WTC11 (cell line): ENCODE results near the gene ATG4C. TPM values are rescaled to one million over a fixed set of nuclear protein-coding genes. Genes with fewer than 3 reads are reported as not detected.

Experiments used
- ATAC-seq: fragments of 200-7000 bp; cut with Tn5 transposase; 2 replicates; pipeline ENCODE4 v1.10.0; 2021; ENCODE audit warnings: mild to moderate bottlenecking, moderate library complexity
- CTCF ChIA-PET: fragments of 300-600 bp; sonication (Branson Sonifier 250); formaldehyde crosslinking; loops from one replicate; lab custom pipeline; 2021; ENCODE audit warnings: antibody characterized with exemption; lab: Charles Lee
- POLR2A ChIA-PET: fragments of 350-600 bp; sonication (Branson Sonifier 250); formaldehyde crosslinking; loops from one replicate; lab custom pipeline; 2021; ENCODE audit warnings: antibody characterized with exemption; lab: Charles Lee
- DNase-seq: peaks from one replicate; pipeline ENCODE4 v3.0.0; 2021; ENCODE audit warnings: low spot score
- H3K27ac Mint-ChIP-seq: 2 replicates; pipeline ENCODE4 v1.8.0; 2021; ENCODE audit warnings: mixed read lengths
- H3K27me3 Mint-ChIP-seq: 2 replicates; pipeline ENCODE4 v1.8.0; 2021; ENCODE audit warnings: low read depth, mild to moderate bottlenecking, moderate library complexity, mixed read lengths
- H3K36me3 Mint-ChIP-seq: 2 replicates; pipeline ENCODE4 v1.8.0; 2021; ENCODE audit warnings: mixed read lengths
- H3K4me1 Mint-ChIP-seq: 2 replicates; pipeline ENCODE4 v1.8.0; 2022; ENCODE audit warnings: mixed read lengths
- H3K4me3 Mint-ChIP-seq: 2 replicates; pipeline ENCODE4 v1.8.0; 2021; ENCODE audit warnings: mild to moderate bottlenecking, moderate library complexity, mixed read lengths
- H3K9me3 Mint-ChIP-seq: 2 replicates; pipeline ENCODE4 v1.8.0; 2021; ENCODE audit warnings: mixed read lengths
- ATF1 ChIP-seq: sonication (generic); formaldehyde crosslinking; IDR thresholded peaks from 2 replicates; pipeline ENCODE4 v1.8.1; 2023; ENCODE audit warnings: mild to moderate bottlenecking, moderate library complexity, missing genetic modification reagents
- CBFB ChIP-seq: sonication (generic); formaldehyde crosslinking; IDR thresholded peaks from 2 replicates; pipeline ENCODE4 v1.8.1; 2022; ENCODE audit warnings: mild to moderate bottlenecking, low read depth, missing genetic modification reagents
- E2F5 ChIP-seq: sonication (generic); formaldehyde crosslinking; IDR thresholded peaks from 2 replicates; pipeline ENCODE4 v1.8.1; 2022; ENCODE audit warnings: mild to moderate bottlenecking, moderate library complexity, missing genetic modification reagents
- ELF4 ChIP-seq: sonication (generic); formaldehyde crosslinking; IDR thresholded peaks from 2 replicates; pipeline ENCODE4 v1.8.1; 2022; ENCODE audit warnings: low read depth, mild to moderate bottlenecking, moderate library complexity, missing genetic modification reagents
- GABPB1 ChIP-seq: sonication (generic); formaldehyde crosslinking; IDR thresholded peaks from 2 replicates; pipeline ENCODE4 v1.8.1; 2023; ENCODE audit warnings: mild to moderate bottlenecking, missing genetic modification reagents
- GRHL2 ChIP-seq: fragments of 250-450 bp; sonication (Bioruptor Pico); IDR thresholded peaks from 2 replicates; pipeline ENCODE4 v1.8.0; 2022; ENCODE audit warnings: mild to moderate bottlenecking, moderate library complexity; ENCODE audit not compliant: insufficient replicate concordance, severe bottlenecking
- MYBL2 ChIP-seq: sonication (generic); formaldehyde crosslinking; IDR thresholded peaks from 2 replicates; pipeline ENCODE4 v1.8.1; 2023; ENCODE audit warnings: mild to moderate bottlenecking, moderate library complexity, missing genetic modification reagents
- RELA ChIP-seq: sonication (generic); formaldehyde crosslinking; IDR thresholded peaks from 2 replicates; pipeline ENCODE4 v1.8.1; 2022; ENCODE audit warnings: missing genetic modification reagents, mild to moderate bottlenecking, borderline replicate concordance
- TEAD1 ChIP-seq: sonication (generic); formaldehyde crosslinking; IDR thresholded peaks from 2 replicates; pipeline ENCODE4 v1.8.0; 2022; ENCODE audit warnings: mild to moderate bottlenecking, missing genetic modification reagents
- TP53 ChIP-seq: sonication (generic); formaldehyde crosslinking; IDR thresholded peaks from 2 replicates; pipeline ENCODE4 v1.8.1; 2023; ENCODE audit warnings: mild to moderate bottlenecking, missing genetic modification reagents
- USF1 ChIP-seq: sonication (generic); formaldehyde crosslinking; IDR thresholded peaks from 2 replicates; pipeline ENCODE4 v1.8.0; 2022; ENCODE audit warnings: mild to moderate bottlenecking, missing genetic modification reagents
- ZMAT4 ChIP-seq: fragments of 250-450 bp; sonication (Bioruptor Pico); IDR thresholded peaks from 2 replicates; pipeline ENCODE4 v1.9.0; 2021; ENCODE audit warnings: mild to moderate bottlenecking
- ZNF219 ChIP-seq: sonication (generic); formaldehyde crosslinking; IDR thresholded peaks from 2 replicates; pipeline ENCODE4 v1.8.0; 2023; ENCODE audit warnings: missing genetic modification reagents, mild to moderate bottlenecking, borderline replicate concordance
- ZNF232 ChIP-seq: sonication (generic); formaldehyde crosslinking; IDR thresholded peaks from 2 replicates; pipeline ENCODE4 v1.8.0; 2022; ENCODE audit warnings: mild to moderate bottlenecking, missing genetic modification reagents
- total RNA-seq: library from RNA; stranded (reverse); gene quantifications from 3 replicates; pipeline ENCODE4 v1.2.3, GENCODE V29; 2021
- TF ChIP-seq, protein P1 (sequence below): sonication (generic); formaldehyde crosslinking; IDR thresholded peaks from 2 replicates; pipeline ENCODE4 v1.8.1; 2023; ENCODE audit warnings: mild to moderate bottlenecking, moderate library complexity, missing genetic modification reagents
- TF ChIP-seq, protein P2 (sequence below): sonication (generic); formaldehyde crosslinking; IDR thresholded peaks from 2 replicates; pipeline ENCODE4 v1.8.1; 2023; ENCODE audit warnings: mild to moderate bottlenecking, missing genetic modification reagents
- TF ChIP-seq, protein P3 (sequence below): fragments of 250-450 bp; sonication (Bioruptor Pico); conservative IDR thresholded peaks from 2 replicates; pipeline ENCODE4 v1.9.0; 2021; ENCODE audit warnings: mild to moderate bottlenecking

Gene ATG4C
- total RNA-seq, 1 experiment from 2014 or later, result 16.6 TPM

DNA sequence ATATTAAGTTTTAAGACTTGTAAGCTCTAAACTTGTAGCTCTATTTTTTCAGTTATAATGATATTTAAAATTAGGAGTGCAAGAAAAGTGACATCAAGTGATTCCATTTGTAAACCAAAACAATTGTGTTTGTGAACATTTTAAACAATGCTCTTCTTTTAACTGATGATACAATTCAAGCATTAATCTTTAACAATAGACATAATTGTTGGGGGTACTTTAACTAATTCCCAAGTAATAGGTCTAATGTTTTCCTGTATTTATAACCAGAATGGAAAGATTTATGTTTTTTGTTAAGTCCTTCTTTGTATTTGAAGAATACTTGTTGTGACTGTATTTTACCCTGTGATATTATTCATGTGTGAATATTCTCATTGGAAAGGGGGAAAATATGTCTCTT is 6.8 kb downstream of the ATG4C start (continued):
- TF ChIP-seq ZNF232 (CRISPR knock-in tag) (no peak), RELA (CRISPR knock-in tag) (no peak)
- TF ChIP-seq, all 79 proteins: peak for 0

DNA sequence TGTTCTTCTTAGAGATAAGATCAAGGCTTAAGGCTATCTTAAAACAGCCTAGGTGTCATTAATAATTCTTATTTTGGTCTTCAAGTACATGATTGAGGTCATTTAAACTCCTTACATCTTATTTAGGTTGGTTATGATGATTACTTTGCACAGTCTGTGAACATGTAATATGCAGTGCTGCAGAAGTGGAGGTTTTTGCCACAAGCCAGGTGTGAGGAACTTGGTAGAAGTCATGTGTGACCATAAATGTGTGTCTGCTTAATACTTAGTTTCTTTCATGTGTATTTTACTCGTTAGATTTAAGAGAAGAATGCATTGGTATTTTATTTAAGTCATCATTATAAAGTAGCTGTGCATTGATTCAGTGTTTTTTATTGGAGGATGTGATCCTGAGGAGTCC is 10.1 kb downstream of the ATG4C start:
- TF ChIP-seq GABPB1 (CRISPR knock-in tag), result no peak
- TF ChIP-seq TP53 (CRISPR knock-in tag), result no peak
- no peak for TF ChIP-seq GRHL2
- TF ChIP-seq, protein P1, sequence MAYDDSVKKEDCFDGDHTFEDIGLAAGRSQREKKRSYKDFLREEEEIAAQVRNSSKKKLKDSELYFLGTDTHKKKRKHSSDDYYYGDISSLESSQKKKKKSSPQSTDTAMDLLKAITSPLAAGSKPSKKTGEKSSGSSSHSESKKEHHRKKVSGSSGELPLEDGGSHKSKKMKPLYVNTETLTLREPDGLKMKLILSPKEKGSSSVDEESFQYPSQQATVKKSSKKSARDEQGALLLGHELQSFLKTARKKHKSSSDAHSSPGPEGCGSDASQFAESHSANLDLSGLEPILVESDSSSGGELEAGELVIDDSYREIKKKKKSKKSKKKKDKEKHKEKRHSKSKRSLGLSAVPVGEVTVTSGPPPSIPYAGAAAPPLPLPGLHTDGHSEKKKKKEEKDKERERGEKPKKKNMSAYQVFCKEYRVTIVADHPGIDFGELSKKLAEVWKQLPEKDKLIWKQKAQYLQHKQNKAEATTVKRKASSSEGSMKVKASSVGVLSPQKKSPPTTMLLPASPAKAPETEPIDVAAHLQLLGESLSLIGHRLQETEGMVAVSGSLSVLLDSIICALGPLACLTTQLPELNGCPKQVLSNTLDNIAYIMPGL (CRISPR knock-in tag), result no peak
- no peak for TF ChIP-seq E2F5 (CRISPR knock-in tag)
- TF ChIP-seq, protein P2, sequence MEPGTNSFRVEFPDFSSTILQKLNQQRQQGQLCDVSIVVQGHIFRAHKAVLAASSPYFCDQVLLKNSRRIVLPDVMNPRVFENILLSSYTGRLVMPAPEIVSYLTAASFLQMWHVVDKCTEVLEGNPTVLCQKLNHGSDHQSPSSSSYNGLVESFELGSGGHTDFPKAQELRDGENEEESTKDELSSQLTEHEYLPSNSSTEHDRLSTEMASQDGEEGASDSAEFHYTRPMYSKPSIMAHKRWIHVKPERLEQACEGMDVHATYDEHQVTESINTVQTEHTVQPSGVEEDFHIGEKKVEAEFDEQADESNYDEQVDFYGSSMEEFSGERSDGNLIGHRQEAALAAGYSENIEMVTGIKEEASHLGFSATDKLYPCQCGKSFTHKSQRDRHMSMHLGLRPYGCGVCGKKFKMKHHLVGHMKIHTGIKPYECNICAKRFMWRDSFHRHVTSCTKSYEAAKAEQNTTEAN (CRISPR knock-in tag), result no peak
- no peak for TF ChIP-seq ZNF219 (CRISPR knock-in tag)
- no peaks in the 10 kb centered on the region for H3K36me3 Mint-ChIP-seq
- no peaks in the 10 kb centered on the region for H3K4me1 Mint-ChIP-seq
- H3K27me3 Mint-ChIP-seq, result no peaks in the 10 kb centered on the region
- no peak overlapping the region for H3K4me3 Mint-ChIP-seq
- no peak for DNase-seq
- no peak overlapping the region for H3K27ac Mint-ChIP-seq
- ChIA-PET CTCF (no interaction called here), POLR2A (no interaction called here)
- ATAC-seq, result no peak
- no peaks in the 10 kb centered on the region for H3K9me3 Mint-ChIP-seq

DNA sequence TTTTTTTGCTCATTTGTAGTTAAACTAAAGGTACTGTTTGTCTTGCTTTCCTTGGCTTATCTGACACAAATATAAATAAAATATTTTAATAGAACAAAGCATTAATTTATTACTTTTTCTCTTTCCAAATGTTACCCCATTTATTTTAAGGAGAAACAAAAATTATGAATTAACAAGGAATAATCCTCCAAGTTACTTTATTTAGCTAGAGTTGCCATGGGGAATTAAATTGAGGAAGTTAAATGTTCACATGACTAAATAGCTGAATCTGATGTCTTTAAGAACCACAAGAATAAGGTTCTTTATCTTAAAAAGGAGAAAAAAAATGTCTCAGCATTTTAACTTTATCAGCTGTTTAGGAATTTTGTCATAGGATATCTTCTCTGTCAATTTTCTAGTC is 12.3 kb downstream of the ATG4C start:
- POLR2A ChIA-PET, result no interaction called here
- H3K4me1 Mint-ChIP-seq, result no peaks in the 10 kb centered on the region
- no peak overlapping the region for H3K27ac Mint-ChIP-seq
- no peak for DNase-seq
- CTCF ChIA-PET, result no interaction called here
- H3K27me3 Mint-ChIP-seq, result no peaks in the 10 kb centered on the region
- no peak for ATAC-seq
- H3K36me3 Mint-ChIP-seq, result no peaks in the 10 kb centered on the region
- TF ChIP-seq CBFB (CRISPR knock-in tag) (no peak), MYBL2 (CRISPR knock-in tag) (no peak), TEAD1 (CRISPR knock-in tag) (no peak), ELF4 (no peak), USF1 (no peak), ZMAT4 (no peak), ATF1 (no peak)
- TF ChIP-seq, protein P3, sequence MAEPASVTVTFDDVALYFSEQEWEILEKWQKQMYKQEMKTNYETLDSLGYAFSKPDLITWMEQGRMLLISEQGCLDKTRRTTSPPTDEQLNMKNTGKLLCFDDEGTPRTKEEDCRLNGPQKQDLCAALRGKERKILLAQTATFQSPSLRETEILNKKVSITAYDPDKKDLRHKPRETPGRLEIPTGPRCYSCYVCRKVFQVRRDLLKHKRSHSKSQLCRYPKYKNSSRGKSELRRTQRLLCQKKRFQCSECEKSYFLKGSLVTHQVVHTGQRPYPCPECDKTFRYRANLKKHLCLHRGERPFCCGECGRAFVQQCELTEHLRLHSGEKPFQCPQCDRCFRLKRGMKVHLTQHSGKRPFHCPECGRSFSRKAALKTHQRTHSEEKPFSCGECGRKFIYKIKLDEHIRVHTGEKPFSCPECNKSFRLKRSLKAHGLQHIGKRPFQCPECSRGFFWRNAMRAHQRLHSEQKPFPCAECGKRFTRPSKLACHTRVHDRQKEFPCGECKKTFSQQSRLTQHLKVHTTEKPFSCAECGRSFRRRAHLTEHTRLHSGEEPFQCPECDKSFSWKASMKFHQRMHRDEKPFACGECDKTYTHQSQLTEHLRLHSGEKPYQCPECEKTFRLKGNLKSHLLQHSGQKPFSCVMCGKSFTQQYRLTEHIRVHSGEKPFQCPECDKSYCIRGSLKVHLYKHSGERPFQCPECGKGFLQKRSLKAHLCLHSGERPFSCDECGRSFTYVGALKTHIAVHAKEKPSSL (CRISPR knock-in tag), result no peak
- H3K9me3 Mint-ChIP-seq, result no peaks in the 10 kb centered on the region
- H3K4me3 Mint-ChIP-seq, result no peak overlapping the region
